Measurements from ENCODE around the gene KRTAP22-2.

Gene KRTAP22-2

DNA sequence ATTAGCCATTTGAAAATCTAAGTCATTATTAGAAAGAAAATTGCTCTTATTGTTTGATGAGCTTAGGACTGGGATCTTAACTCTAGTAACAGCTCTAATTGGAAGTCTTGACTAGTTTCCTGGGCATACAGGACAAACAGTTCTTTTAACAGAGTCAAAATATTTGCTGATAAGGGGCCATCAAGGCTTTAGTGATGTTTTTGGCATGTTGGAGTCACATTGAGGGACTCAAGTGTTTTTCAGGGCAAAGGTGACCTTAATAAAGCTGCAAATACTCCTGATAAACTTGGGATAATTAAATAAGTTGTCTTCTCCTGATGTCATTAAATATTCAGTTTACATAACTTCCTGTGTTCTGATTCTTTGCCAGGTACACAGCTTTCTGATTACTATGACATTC lies 22.6 kb downstream of the KRTAP22-2 start:
- no peaks in the 10 kb centered on the region for H3K36me3 ChIP-seq (ENCODE audit: insufficient read depth, low read length)
- TF ChIP-seq CTCF (conservative IDR thresholded peaks at IDR 0.05; ENCODE audit: low read length) (no peak), EZH2phosphoT487 (IDR thresholded peaks at IDR 0.05; ENCODE audit: borderline replicate concordance) (no peak)

DNA sequence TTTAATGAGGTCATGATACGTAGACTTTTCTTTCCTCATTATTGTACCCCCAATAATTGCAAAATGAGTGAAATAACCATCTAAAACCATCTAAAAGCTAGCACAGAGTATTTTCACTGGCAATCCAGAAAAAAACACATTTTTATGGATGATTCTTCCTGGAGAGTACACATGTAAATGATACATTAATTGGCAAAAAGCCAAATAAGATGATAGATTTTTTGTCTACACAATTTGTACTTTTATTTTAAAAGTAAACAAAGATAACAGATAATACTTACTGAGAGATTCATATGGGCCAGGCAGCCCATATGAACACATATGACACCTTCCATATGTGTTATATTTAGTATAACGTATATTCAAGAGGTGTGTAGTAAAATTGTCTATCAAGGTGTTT lies 26.6 kb downstream of the KRTAP22-2 start:
- Histone ChIP-seq H3K9ac (ENCODE audit: low read depth, low read length, poor library complexity, severe bottlenecking) (no peak overlapping the region), H3K27me3 (ENCODE audit: insufficient read depth, low read length, poor library complexity, severe bottlenecking) (no peaks in the 10 kb centered on the region), H3K9me2 (replicated peaks; ENCODE audit: low read depth, low read length) (no peaks in the 10 kb centered on the region), H3K4me3 (ENCODE audit: low read length, poor library complexity, severe bottlenecking) (no peak overlapping the region), H3K4me2 (ENCODE audit: low read depth, low read length, poor library complexity, severe bottlenecking) (no peak overlapping the region), H3K9me3 (ENCODE audit: insufficient read depth, low read depth, low read length) (no peaks in the 10 kb centered on the region), H4K20me1 (ENCODE audit: insufficient read depth, low read length, poor library complexity, severe bottlenecking) (no peaks in the 10 kb centered on the region), H3K79me2 (ENCODE audit: insufficient read depth, low read length) (no peaks in the 10 kb centered on the region), H3F3A (ENCODE audit: low read depth) (no peaks in the 10 kb centered on the region), H2AFZ (ENCODE audit: low read length) (no peak overlapping the region), H3K36me3 (ENCODE audit: insufficient read depth, low read length) (no peaks in the 10 kb centered on the region), H3K4me1 (ENCODE audit: insufficient read depth, low read length, poor library complexity, severe bottlenecking) (no peaks in the 10 kb centered on the region)
- TF ChIP-seq CTCF (conservative IDR thresholded peaks at IDR 0.05; ENCODE audit: low read length) (no peak), EZH2phosphoT487 (IDR thresholded peaks at IDR 0.05; ENCODE audit: borderline replicate concordance) (no peak)

More for the DNA sequence above, 22.6 kb downstream of the KRTAP22-2 start:
- H3K9me2 ChIP-seq (replicated peaks; ENCODE audit: low read depth, low read length), result no peaks in the 10 kb centered on the region
- no peak overlapping the region for H3K4me2 ChIP-seq (ENCODE audit: low read depth, low read length, poor library complexity, severe bottlenecking)
- no peaks in the 10 kb centered on the region for H3F3A ChIP-seq (ENCODE audit: low read depth)
- H3K4me1 ChIP-seq (ENCODE audit: insufficient read depth, low read length, poor library complexity, severe bottlenecking), result no peaks in the 10 kb centered on the region
- H3K4me3 ChIP-seq (ENCODE audit: low read length, poor library complexity, severe bottlenecking), result no peak overlapping the region
- H3K9ac ChIP-seq (ENCODE audit: low read depth, low read length, poor library complexity, severe bottlenecking), result no peak overlapping the region
- H3K9me3 ChIP-seq (ENCODE audit: insufficient read depth, low read depth, low read length), result no peaks in the 10 kb centered on the region
- H3K27me3 ChIP-seq (ENCODE audit: insufficient read depth, low read length, poor library complexity, severe bottlenecking), result no peaks in the 10 kb centered on the region
- no peak overlapping the region for H2AFZ ChIP-seq (ENCODE audit: low read length)
- H4K20me1 ChIP-seq (ENCODE audit: insufficient read depth, low read length, poor library complexity, severe bottlenecking), result no peaks in the 10 kb centered on the region
- no peaks in the 10 kb centered on the region for H3K79me2 ChIP-seq (ENCODE audit: insufficient read depth, low read length)

- Histone ChIP-seq H3K9ac (ENCODE audit: low read depth, low read length, poor library complexity, severe bottlenecking) (no peak overlapping the region), H2AFZ (ENCODE audit: low read length) (no peak overlapping the region), H3K9me2 (replicated peaks; ENCODE audit: low read depth, low read length) (no peaks in the 10 kb centered on the region), H3K27me3 (ENCODE audit: insufficient read depth, low read length, poor library complexity, severe bottlenecking) (no peaks in the 10 kb centered on the region), H3K9me3 (ENCODE audit: insufficient read depth, low read depth, low read length) (no peaks in the 10 kb centered on the region), H3F3A (ENCODE audit: low read depth) (no peaks in the 10 kb centered on the region), H3K4me1 (ENCODE audit: insufficient read depth, low read length, poor library complexity, severe bottlenecking) (no peaks in the 10 kb centered on the region), H3K4me3 (ENCODE audit: low read length, poor library complexity, severe bottlenecking) (no peak overlapping the region), H3K36me3 (ENCODE audit: insufficient read depth, low read length) (no peaks in the 10 kb centered on the region), H3K4me2 (ENCODE audit: low read depth, low read length, poor library complexity, severe bottlenecking) (no peak overlapping the region), H4K20me1 (ENCODE audit: insufficient read depth, low read length, poor library complexity, severe bottlenecking) (no peaks in the 10 kb centered on the region), H3K79me2 (ENCODE audit: insufficient read depth, low read length) (no peaks in the 10 kb centered on the region)
- TF ChIP-seq CTCF (conservative IDR thresholded peaks at IDR 0.05; ENCODE audit: low read length), result no peak
- no peak for TF ChIP-seq EZH2phosphoT487 (IDR thresholded peaks at IDR 0.05; ENCODE audit: borderline replicate concordance)
Observed at GRCh38 chr21:30563072-30563471, 27.1 kb downstream of the KRTAP22-2 start.
